NCI-H146 treated with DMSO at 0.1 percent for 48 hours (cell line): ENCODE data around the gene SPATA20.
A peak's percentile ranks its signal among the peaks of the same experiment; 100 is the strongest.

ENCODE experiments used
- DNase-seq: peaks from one replicate; lab custom pipeline; 2025; ENCODE audit not compliant: unreplicated experiment; lab: John Stamatoyannopoulos, UW

SPATA20 gene

DNA sequence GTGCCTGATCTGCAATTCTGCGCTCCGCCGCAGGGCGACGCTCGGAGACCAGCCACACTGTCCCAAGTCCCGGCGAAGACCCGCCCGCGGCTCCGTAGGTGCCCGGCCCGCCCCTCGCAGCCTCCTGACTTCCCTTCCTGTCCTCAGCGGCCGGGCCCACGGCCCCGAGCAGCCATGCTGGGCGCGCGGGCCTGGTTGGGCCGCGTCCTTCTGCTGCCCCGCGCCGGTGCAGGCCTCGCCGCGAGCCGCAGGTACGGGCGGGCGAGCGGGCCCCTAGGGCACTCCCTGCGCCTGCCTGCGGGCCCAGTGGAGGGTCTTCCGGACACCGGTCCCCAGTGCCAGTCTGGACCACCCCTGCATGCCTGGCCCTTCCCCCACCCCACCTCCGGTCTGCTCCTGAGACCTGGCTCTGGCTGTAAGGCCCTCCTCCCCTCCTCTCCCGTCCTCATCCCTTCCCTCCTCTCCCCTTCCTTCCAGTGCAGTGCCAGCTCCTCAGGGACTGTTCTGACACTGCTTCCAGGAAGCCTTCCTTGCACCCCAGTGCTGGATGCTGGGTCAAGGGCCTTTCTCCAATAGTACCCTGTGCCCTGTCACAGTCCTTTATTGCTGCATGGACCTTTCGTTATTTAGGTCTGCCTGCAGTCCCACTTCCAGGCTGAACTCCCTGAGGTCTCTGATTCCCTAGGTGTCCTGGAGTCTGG, at the start of gene SPATA20:
Gene SPATA20, plus strand, starts transcription at position 140 of the 701 bp plus-strand sequence. Its CDS starts 35 bp downstream, at position 175.
- peak; percentile 58 for DNase-seq

DNA sequence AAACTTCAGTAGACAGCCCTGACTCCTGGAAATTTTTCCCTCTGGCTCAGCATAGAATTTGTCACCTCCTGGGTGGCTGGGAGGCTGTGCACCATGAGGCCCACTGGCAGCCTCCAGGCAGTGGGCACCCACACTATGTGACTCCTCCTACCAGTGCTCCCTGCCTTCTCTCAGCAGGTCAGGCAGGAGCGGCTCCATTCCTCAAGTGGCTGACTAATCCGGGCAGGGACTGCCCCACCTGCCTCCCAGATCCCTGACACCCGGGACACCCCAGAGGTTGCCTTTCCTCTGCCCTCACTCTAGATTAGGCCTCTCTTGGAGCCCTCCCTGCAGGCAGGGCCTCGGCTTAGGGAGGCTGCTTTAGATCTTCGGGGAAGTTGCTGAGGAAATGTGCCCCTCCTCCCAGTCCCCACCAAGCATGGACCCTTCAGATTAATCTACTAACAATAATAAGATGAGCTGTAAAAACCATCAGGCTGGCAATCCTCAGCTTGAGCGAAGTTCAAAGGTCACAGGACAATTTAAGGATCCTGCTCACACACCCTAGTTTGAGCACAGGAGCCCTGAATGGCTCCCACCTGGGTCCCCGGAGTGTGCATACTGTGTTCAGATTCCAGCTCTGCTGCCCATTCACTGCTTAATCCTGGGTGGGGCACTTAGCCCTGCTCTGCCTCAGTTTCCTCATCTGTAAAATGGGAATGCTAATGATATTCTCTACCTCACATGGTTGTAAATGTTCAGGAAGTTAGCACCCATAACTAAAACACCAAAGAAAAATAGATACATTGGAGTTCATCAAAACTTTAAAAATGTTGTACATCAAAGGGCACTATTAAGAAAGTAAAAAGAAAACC, 48.7 kb upstream of the SPATA20 start:
- no peak for DNase-seq

DNA sequence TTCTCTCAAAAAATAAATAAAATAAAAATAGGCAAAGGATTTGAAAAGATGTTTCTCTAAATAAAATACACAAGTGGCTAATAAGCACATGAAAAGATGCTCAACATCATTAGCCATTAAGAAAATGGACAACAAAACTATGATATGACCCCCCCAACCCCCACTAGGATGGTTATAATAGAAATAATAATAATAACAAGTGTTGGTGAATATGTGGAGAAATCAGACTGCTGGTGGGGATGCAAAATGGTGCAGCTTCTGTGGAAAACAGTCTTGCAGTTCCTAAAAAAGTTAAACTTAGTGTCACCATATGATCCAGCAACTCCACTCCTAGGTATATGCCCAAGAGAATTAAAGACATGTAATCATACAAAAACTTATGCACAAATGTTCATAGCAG, 47.7 kb upstream of the SPATA20 start:
- no peak for DNase-seq

DNA sequence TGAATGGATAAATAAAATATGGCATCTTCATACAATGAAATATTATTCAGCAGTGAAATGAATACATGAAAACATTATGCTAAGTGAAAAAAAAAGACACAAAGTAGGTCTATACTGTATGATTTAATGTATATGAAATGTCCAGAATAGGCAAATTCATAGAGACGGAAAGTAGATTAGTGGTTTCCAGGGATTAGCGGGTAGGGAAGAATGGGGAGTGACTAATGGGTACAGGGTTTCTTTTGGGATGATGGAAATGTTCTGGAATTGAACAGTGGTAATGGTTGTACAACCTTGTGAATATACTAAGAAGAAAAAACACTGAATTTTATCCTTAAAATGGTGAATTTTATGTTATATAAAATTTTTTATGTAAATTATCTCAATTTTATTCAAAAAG, 47.3 kb upstream of the SPATA20 start:
- no peak for DNase-seq

DNA sequence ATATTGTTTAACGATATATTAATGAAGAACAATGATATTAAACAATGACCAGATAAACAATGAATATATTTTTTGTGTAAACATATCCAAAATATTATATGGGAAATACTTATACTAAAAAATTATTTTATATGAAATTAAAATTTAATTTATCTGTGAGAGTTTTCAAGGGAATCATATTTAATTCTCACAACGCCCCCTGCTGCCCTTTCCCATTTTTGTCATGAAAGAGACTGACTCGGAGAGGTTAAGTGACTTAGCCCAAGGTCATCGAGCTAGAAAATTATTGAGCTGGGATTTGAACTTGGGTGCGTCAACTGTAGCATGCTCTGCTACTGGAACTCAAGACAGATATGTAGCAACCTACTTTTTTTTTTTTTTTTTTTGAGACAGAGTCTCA, 45.9 kb upstream of the SPATA20 start:
- no peak for DNase-seq

DNA sequence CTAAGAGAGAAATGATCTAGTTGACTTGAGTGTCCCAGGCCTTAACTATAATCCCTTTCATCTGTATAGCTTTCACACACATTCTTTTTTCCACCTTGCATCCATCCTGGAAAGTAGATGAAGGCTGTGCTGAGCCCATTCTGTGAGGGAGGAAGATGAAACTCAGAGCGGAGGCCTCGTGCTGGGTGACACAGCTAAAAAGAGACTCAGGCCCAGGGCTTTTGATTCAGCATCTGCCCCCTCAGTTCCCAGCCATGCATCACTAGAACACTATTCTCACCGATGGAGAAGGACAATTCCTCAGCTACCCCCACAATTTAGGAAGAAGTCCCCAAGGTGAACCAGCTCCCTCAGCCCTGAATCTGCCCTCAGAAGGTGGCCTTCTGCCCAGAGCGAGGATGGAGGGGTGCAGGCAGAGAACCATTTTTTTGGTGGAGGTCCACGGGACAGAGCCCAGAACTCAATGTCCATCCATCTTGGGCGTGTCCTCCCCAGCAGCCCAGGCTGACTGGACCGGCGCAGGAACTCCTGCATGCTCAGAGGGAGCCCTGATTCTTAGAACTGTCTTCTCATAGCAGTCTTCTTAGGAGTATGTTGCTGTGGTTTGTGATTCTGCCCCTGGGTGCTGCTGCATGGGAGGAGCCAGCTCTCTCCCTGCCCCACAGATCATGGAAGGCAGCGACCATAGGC, 44.5 kb upstream of the SPATA20 start:
- no peak for DNase-seq

DNA sequence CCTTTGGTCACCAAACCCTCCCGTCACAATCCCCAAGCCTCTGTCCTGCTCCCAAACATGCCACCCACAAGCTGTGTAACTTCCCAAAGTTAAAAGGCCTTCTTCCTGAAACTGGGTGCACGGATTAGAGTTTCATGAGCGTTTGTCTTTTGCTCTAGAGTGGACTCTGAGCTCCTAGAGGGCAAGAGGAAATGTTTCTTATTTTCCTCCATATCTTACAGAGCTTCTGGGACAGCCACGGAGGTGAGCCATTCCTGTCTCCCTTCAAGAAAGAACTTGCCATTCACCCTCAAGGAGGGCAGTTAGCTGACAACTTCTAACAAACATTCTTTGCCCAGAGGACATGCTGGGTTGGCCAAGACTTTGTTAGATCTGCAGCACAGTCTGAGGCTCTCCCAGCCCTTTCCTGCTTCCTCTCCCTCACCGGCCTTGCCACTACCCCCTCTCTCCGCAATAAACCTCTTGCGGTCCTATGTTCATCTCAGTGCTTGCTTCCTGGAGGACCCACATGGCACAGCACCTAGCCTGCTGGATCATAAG, 41.3 kb upstream of the SPATA20 start:
- no peak for DNase-seq

DNA sequence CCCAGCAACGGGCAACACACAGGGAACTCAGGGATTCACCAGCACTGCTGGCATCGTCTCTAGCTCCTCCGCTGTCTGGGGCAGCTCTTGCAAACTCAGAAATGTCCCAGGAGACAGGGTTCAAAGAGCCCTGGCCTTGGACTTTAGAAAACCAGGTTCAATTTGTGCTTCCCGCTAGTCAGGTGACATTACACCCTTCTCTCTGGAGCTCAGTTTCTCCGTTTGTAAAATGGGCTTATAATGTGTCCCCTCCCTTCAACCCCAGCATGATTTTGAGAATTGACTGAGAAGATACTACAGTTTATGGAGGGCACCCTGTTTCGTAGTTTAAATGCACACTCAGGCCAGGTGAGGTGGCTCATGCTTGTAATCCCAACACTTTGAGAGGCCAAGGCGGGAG, 40.7 kb upstream of the SPATA20 start:
- DNase-seq, result no peak

DNA sequence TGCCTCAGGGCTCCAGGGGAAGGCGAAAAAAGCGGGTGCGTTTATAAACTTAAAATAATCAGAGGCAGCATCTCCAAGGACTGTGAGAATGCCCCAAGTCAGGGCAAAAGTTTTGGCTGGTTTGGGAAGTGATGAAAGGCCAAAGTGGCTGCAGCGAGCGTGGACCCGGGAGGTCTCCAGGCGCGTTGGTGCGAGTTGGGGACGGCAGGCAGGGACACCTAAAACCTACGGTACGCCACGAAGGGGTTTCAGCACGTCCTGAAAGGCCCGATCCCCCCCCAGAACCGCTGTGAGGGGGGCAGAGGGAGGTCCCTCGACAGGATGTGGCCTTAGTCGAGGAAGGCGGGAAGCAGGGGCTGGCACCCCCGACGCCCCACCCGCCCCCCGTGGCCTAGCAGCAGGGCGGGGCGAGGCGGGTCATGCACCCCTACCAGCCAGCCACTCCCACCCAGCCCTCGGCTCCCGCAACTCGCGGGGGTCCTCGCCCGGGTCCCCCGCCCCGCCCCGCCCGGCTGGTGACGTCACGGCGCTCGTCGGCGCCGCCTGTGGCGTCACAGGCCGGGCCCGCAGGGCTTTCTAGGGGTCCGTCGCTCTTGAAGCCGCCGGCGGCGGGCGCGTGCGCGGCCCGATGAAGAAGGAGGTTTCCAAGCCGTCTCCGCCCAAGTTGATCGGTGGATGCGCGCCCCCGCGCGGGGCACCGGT, 39.0 kb upstream of the SPATA20 start, which contains the start of gene MYCBPAP:
Gene MYCBPAP, plus strand, starts transcription at position 569 of the 702 bp plus-strand sequence. CDS start 236 bp downstream, outside the sequence.
- peak; percentile 41 for DNase-seq

DNA sequence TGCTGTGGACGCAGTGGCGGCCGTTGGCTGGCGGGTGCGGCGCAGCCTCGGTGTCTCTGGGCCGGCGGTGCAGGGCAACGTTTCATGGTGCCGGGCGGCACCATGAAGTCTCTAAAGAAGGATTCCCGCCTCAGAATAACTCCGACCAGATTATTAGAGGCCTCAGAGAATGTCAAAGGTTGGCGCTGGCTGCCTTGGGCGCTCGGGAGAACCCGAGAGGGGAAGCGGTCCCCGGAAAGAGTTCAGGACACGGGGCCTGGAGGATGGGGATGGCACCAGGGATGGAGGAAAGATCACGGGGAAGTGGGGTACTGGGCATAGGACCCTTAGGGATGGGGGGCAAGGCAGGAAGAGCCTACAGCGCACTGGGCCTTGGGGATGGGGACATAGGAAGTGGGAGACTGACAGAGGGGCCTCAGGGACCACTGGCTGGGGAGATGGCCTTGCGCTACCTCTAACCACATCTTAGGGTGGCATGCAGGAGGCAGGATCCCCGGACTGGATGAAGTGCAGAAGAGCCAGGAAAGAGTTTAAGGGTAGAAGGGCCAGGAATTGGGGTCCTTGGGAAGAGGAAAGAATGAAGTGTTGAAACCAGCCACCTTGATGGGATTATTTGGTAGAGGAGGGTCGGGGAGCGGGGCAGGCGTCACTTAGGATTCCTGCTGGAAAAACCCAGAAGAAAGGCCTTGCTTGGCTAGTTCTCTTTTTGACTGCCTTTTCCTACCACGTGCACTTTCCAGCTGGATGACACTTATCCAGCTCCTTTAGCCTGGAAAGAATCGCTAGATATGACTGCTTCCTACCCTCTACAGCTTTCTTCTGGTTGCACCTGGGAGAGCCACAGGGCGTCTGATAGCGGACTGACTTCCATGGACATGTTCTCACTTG, 38.2 kb upstream of the SPATA20 start:
- no peak for DNase-seq

DNA sequence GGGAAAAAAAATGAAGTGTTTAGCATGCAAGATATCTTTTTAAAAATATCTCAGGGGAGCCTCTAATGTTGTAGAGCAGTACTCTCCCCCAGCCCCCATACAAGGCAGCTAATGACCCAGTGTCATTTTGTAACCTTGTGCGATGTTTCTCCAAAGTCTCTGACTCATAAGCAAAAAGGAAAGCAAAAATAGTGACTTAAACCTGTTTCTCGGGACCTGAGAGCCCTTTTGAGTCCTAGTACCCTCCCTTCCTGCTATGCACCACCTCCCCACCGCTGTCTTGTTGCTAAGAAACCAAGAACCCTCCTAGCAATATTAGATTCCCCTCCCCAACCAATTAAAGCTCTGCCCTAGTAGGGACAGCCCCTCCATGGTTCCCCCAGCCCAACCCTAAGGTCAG, 35.9 kb upstream of the SPATA20 start:
- no peak for DNase-seq

DNA sequence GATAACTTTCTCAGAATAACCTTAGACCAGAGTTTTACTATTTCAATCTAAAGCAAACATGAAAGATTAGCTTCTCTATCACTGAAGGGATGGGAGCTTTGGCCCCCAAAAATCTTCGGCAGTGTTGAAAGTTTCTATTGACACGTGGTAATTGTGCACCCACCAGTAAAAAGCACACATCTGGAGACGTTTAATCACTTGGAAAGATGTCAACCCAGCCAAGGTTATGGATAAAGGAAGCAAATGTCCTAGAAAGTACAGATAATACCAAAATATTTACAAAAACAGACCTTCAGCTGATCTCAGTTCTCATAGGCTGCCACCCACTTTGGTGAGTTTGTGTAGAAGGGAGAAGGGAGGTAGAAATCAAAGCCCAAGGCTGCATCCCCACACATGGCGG, 33.5 kb upstream of the SPATA20 start:
- no peak for DNase-seq

DNA sequence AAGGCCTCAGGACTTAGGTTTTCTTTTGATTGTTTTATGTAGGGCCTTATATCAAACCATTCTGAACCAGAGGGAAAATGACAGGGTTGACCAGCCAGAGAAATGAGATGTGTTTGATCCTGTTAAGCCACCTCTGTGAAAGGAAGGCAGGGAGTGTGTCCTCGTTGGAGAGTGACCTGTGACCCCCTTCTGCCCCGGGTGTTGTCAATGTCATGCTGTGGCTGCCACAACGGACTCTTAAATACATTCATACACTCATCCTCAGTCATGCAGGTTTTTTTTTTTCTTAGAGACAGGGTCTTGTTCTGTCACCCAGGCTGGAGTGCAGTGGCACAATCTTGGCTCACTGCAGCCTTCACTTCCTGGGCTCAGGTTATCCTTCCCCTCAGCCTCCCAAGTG, 32.6 kb upstream of the SPATA20 start:
- DNase-seq, result no peak

DNA sequence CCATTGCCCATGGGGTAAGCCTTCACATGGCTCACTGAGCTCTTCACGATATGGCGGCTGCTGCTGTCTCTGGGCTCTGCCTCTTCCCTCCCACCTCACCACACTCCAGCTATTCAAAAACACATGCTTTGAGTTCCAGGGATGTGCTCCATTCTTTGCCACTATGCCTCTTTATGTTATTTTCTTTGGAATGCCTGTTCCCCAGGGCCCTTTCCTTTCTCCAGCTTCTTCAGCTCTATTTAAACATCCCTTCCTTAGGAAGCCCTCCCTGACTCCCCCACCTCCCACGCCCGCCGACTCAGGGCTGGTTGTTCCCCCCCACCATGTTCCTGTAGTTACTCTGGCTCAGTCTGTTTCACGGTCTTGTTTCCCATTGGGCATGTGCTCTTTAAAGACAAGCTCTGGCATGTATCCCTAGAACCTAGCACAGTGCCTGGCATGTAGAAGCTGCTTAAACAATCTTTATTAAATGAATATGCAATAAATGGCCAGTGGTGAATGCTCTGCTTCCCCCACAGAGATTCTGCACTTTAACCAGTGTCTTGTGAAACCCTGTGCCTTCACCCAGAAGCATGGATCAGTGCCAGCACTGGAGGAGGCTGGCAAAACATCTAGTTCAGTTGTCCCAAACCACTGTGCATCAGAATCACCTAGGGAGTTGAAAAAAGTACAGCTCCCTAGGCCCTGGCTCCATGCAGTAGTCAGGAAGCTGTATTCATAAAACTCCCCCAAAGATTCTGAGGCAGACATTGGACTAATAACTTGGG, 31.9 kb upstream of the SPATA20 start:
- no peak for DNase-seq

DNA sequence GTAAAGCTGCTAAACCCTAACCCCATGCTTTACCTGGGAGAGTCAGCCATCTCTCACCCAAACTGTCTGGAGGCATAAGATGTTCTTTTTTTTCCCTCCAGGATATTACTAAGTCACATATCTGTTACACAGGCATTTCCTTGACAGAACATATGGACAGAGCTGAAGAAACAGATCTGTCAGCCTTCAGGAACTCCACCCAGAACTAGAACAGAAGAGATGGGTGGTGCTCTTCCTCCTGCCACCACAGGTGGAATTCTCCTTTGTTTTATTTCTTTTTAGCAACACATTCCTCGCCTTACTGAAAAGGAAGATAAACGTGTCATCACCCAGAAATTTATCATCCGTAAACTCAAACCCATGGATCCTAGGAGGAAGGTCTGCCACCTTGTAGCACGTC, 30.0 kb upstream of the SPATA20 start:
- DNase-seq, result no peak

DNA sequence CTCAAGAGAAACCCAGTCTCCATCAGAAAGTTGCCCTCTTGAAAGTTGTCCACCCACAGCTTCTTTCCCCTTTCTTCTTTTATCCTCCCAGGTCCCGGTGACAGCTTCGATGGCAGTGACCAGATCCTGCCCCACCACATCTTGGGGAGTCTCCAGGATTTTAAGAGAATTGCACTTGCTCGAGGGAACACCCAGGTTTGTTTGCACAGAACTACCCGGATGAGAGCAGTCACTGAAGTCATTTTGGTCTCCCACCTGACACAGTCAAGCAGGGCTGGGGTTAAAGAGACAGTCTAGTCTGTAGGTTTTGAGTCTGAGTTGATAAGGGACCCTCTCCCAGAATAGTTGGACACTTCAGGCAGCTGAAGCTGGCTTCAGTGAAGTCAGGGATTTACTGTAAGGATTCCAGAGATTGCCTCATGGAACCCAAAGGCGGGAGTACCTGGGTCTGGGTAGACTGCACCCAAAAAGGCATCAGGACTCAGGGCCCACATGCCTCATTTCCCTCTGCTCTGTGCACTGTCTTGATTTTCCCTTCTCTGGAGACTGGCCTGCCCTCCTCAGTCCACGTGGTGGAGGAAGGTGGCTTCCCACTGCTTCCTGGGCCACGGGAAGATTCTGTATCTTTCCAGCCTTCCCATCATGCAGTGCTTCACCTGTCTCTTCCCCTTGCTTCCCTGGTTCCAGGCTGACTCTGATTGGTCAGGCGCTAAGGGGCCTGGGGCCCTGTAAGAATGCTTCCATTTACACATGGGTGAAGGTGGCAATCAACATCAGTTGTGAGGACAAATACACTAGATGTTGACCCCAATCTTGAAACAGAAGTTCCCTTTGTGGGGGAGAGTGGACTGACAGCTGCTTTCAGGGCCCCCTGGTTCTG, 29.2 kb upstream of the SPATA20 start:
- no peak for DNase-seq

DNA sequence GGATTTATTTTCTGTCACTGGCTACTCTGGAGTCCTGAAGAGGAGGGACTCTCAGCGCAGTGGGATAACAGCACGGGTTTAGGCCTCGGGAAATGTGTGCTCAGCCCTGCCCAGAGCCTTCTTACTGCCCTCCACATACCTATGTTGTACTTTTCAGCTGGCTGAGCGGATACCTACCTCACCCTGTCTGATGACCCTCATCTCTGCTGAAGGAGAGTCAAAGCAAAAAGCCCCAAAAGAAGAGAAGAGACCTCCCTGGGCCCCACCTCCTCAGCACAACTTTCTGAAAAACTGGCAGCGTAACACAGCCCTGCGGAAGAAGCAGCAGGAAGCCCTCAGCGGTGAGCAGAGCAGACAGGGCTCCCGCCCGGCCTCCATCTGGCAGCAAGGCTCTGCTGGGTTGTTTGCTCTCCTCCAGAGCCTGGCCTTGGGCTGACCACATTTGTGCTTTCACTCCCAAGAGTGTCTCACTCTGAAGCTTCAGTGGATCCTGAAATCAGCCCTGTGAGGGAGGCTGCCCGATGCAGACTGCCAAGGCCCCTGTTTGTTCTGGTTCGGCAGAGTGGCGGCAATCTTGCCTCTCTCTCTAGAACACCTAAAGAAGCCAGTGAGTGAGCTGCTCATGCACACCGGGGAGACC, 28.5 kb upstream of the SPATA20 start:
- no peak for DNase-seq
